Esophagus muscularis mucosa (tissue), 4 donors: ENCODE data around the gene COL4A5.

Experiments used
- EP300 ChIP-seq: sonication (generic); formaldehyde crosslinking; IDR thresholded peaks from one replicate; pipeline ENCODE4 v1.6.1; 2017; ENCODE audit warnings: antibody characterized with exemption
- POLR2A ChIP-seq: fragments of 450-650 bp; IDR thresholded peaks from one replicate; pipeline ENCODE4 v1.6.1; 2017; ENCODE audit warnings: antibody characterized with exemption, moderate library complexity, mild to moderate bottlenecking, low read depth
- TF ChIP-seq, protein P1 (sequence below), 3 experiments: fragments of 200-600 bp in 2 of 3; fragments of 450-650 bp in 1 of 3; sonication (generic) in 2 of 3; IDR thresholded peaks; one replicate each; pipeline ENCODE4 v1.5.1; 2017 to 2019; ENCODE audit warnings: antibody characterized with exemption in 3 of 3, mild to moderate bottlenecking in 2 of 3, moderate library complexity in 1 of 3

DNA sequence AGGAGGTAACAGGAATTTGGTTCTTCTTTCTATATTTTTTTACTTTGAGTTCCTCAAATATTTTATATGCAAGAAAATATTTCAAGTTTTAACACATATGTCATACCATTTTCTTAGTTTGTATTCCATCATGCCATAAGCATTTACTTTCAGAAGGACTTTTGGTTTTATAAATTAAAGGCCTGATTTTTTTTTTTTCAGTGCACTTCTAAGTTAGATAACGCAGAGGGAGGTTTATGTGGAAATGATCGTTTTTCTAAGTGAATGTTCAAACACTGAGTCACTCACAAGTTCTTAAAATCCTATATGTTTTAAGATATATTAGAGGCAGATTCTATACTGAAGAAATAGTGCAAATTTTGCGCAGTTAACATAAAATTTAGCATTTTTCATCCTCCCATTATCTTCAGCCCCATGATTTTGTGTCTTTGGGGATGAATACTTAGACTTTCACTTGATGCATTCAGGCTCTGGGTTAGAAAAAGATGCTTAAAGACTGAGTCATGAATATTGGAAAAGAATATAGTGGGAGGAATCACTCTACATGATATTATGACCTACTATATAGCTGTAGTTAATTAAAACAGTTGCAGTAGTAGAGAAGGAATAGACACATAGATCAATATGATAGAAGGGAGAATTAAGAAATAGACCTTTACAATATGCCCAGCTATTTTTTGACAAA, 54.9 kb downstream of the COL4A5 start:
- TF ChIP-seq, protein P1, sequence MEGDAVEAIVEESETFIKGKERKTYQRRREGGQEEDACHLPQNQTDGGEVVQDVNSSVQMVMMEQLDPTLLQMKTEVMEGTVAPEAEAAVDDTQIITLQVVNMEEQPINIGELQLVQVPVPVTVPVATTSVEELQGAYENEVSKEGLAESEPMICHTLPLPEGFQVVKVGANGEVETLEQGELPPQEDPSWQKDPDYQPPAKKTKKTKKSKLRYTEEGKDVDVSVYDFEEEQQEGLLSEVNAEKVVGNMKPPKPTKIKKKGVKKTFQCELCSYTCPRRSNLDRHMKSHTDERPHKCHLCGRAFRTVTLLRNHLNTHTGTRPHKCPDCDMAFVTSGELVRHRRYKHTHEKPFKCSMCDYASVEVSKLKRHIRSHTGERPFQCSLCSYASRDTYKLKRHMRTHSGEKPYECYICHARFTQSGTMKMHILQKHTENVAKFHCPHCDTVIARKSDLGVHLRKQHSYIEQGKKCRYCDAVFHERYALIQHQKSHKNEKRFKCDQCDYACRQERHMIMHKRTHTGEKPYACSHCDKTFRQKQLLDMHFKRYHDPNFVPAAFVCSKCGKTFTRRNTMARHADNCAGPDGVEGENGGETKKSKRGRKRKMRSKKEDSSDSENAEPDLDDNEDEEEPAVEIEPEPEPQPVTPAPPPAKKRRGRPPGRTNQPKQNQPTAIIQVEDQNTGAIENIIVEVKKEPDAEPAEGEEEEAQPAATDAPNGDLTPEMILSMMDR (IDR thresholded peaks at IDR 0.05): no peak
- no peak for TF ChIP-seq POLR2A
- TF ChIP-seq EP300: no peak
